Hepatocyte (in vitro differentiated cells): Measurements from ENCODE around the gene RAB27A. TPM values are rescaled to one million over a fixed set of nuclear protein-coding genes. Genes with fewer than 3 reads are reported as not detected.

Experiments used
- DNase-seq: peaks from one replicate; pipeline ENCODE4 v3.0.0-alpha.2; 2016; ENCODE audit warnings: low spot score
- H2AFZ ChIP-seq: fragments of 200-600 bp; sonication (generic); 2 replicates; pipeline ENCODE4 v1.6.0; 2016; ENCODE audit warnings: antibody characterized with exemption, mild to moderate bottlenecking
- H3K27ac ChIP-seq: fragments of 200-600 bp; sonication (generic); 2 replicates; pipeline ENCODE4 v1.5.1; 2016; ENCODE audit warnings: mild to moderate bottlenecking
- H3K27me3 ChIP-seq: fragments of 200-600 bp; sonication (generic); 2 replicates; pipeline ENCODE4 v1.6.1; 2016
- H3K36me3 ChIP-seq: fragments of 200-600 bp; sonication (generic); replicated peaks from 2 replicates; pipeline ENCODE4 v1.5.1; 2016; ENCODE audit warnings: low read depth; ENCODE audit not compliant: insufficient read depth
- H3K4me1 ChIP-seq: fragments of 200-600 bp; sonication (generic); 2 replicates; pipeline ENCODE4 v1.5.1; 2016; ENCODE audit warnings: mild to moderate bottlenecking, moderate library complexity; ENCODE audit not compliant: insufficient read depth
- H3K4me2 ChIP-seq: fragments of 200-600 bp; sonication (generic); 2 replicates; pipeline ENCODE4 v1.6.0; 2016
- H3K4me3 ChIP-seq: fragments of 200-600 bp; sonication (generic); 2 replicates; pipeline ENCODE4 v1.5.1; 2016; ENCODE audit warnings: mild to moderate bottlenecking
- H3K79me2 ChIP-seq: fragments of 200-600 bp; sonication (generic); 2 replicates; pipeline ENCODE4 v1.6.0; 2017; ENCODE audit warnings: mild to moderate bottlenecking
- H3K9me2 ChIP-seq: fragments of 200-600 bp; sonication (generic); replicated peaks from 2 replicates; pipeline ENCODE4 v1.6.0; 2017; ENCODE audit warnings: mild to moderate bottlenecking; ENCODE audit not compliant: insufficient read depth
- H3K9me3 ChIP-seq: fragments of 200-600 bp; sonication (generic); 2 replicates; pipeline ENCODE4 v1.5.1; 2016; ENCODE audit warnings: low read depth, mild to moderate bottlenecking
- H4K20me1 ChIP-seq: fragments of 200-600 bp; sonication (generic); 2 replicates; pipeline ENCODE4 v1.6.0; 2016; ENCODE audit warnings: mild to moderate bottlenecking; ENCODE audit not compliant: insufficient read depth, poor library complexity, severe bottlenecking
- CTCF ChIP-seq: fragments of 200-600 bp; sonication (generic); IDR thresholded peaks from 2 replicates; pipeline ENCODE4 v1.5.1; 2016; ENCODE audit warnings: antibody characterized with exemption, mild to moderate bottlenecking; ENCODE audit not compliant: poor library complexity
- EZH2 ChIP-seq: fragments of 200-600 bp; sonication (generic); IDR thresholded peaks from 2 replicates; pipeline ENCODE4 v1.6.1; 2016; ENCODE audit warnings: antibody characterized with exemption, mild to moderate bottlenecking, borderline replicate concordance
- EZH2phosphoT487 ChIP-seq: fragments of 200-600 bp; sonication (generic); IDR thresholded peaks from one replicate; pipeline ENCODE4 v1.6.1; 2018; ENCODE audit warnings: antibody characterized with exemption, mild to moderate bottlenecking, low read depth, moderate library complexity; ENCODE audit not compliant: unreplicated experiment, severe bottlenecking
- WGBS: methylation state at CpG from one replicate; pipeline ENCODE4 v1.1.6; 2016; ENCODE audit warnings: low lambda C conversion rate; ENCODE audit errors: missing lambda C conversion rate; 5-methylcytosine and 5-hydroxymethylcytosine counted together
- polyA plus RNA-seq: library from polyadenylated mRNA; unstranded; fragments of >200 nt; fragmentation: Nextera tagmentation; extraction: Ambion mirVana; gene quantifications from 2 replicates; pipeline ENCODE4 v1.2.1, GENCODE V29; 2016
- total RNA-seq: library from RNA; depleted of rRNA; stranded (reverse); fragments of >200 nt; gene quantifications from 2 replicates; pipeline ENCODE4 v1.2.3, GENCODE V29; 2014

RAB27A gene
- total and polyA plus RNA-seq, 2 experiments from 2014 or later = 10.5 to 16.6 TPM

- Histone ChIP-seq H2AFZ (no peak overlapping the region), H3K9me2 (no peaks in the 10 kb centered on the region), H3K4me3 (no peak overlapping the region), H3K9me3 (no peaks in the 10 kb centered on the region), H4K20me1 (no peaks in the 10 kb centered on the region), H3K27ac (no peak overlapping the region), H3K4me2 (no peak overlapping the region), H3K27me3 (no peaks in the 10 kb centered on the region), H3K4me1 (no peaks in the 10 kb centered on the region), H3K79me2 (no peaks in the 10 kb centered on the region), H3K36me3 (no peaks in the 10 kb centered on the region)
- DNase-seq = no peak
- TF ChIP-seq EZH2phosphoT487 (no peak), EZH2 (no peak), CTCF (no peak)
These were observed 7.7 kb upstream of the RAB27A start for GRCh38 chr15:55297315-55297714.

- Histone ChIP-seq H3K4me1 (peaks cover 6% of the 10 kb centered on the region), H3K9me3 (no peaks in the 10 kb centered on the region), H3K4me3 (peak overlapping the region; percentile 77), H2AFZ (peak overlapping the region; percentile 93), H3K27ac (peak overlapping the region; percentile 97), H3K27me3 (no peaks in the 10 kb centered on the region), H3K9me2 (no peaks in the 10 kb centered on the region), H4K20me1 (no peaks in the 10 kb centered on the region), H3K36me3 (no peaks in the 10 kb centered on the region), H3K79me2 (peaks cover 34% of the 10 kb centered on the region), H3K4me2 (peak overlapping the region; percentile 71)
- TF ChIP-seq EZH2 (no peak), CTCF (peak; percentile 96), EZH2phosphoT487 (no peak)
- peak; percentile 92 for DNase-seq
- 27% methylated on average over 17 of the region's 17 CpGs for WGBS
These were observed 980 bp upstream of the RAB27A start for GRCh38 chr15:55290528-55291057.

- H3K9me3 ChIP-seq = no peaks in the 10 kb centered on the region
- TF ChIP-seq EZH2phosphoT487 (no peak), EZH2 (no peak), CTCF (no peak)
- peak overlapping the region; percentile 97 for H3K27ac ChIP-seq
- H3K4me2 ChIP-seq = peak overlapping the region; percentile 71
- 3% methylated on average over 28 of the region's 37 CpGs for WGBS
- H2AFZ ChIP-seq = peak overlapping the region; percentile 93
- H3K4me1 ChIP-seq = peaks cover 6% of the 10 kb centered on the region
- DNase-seq = peak; percentile 55
- H3K36me3 ChIP-seq = no peaks in the 10 kb centered on the region
- H3K4me3 ChIP-seq = peak overlapping the region; percentile 77
- H3K79me2 ChIP-seq = peaks cover 48% of the 10 kb centered on the region
- no peaks in the 10 kb centered on the region for H3K9me2 ChIP-seq
- H3K27me3 ChIP-seq = no peaks in the 10 kb centered on the region
- no peaks in the 10 kb centered on the region for H4K20me1 ChIP-seq
These were observed 435 bp downstream of the RAB27A start for GRCh38 chr15:55289011-55289745.
